ENCODE measurements around the gene PIAS4.

The PIAS4 gene

GRCh38 chr19:4080473-4080872 lies 72.9 kb downstream of the PIAS4 start:
- no peak for DNase-seq

GRCh38 chr19:4081441-4082129 lies 74.0 kb downstream of the PIAS4 start:
- DNase-seq, result peak; percentile 56

- DNase-seq, result no peak
Observed at GRCh38 chr19:4082172-4082571, 74.6 kb downstream of the PIAS4 start.

DNA sequence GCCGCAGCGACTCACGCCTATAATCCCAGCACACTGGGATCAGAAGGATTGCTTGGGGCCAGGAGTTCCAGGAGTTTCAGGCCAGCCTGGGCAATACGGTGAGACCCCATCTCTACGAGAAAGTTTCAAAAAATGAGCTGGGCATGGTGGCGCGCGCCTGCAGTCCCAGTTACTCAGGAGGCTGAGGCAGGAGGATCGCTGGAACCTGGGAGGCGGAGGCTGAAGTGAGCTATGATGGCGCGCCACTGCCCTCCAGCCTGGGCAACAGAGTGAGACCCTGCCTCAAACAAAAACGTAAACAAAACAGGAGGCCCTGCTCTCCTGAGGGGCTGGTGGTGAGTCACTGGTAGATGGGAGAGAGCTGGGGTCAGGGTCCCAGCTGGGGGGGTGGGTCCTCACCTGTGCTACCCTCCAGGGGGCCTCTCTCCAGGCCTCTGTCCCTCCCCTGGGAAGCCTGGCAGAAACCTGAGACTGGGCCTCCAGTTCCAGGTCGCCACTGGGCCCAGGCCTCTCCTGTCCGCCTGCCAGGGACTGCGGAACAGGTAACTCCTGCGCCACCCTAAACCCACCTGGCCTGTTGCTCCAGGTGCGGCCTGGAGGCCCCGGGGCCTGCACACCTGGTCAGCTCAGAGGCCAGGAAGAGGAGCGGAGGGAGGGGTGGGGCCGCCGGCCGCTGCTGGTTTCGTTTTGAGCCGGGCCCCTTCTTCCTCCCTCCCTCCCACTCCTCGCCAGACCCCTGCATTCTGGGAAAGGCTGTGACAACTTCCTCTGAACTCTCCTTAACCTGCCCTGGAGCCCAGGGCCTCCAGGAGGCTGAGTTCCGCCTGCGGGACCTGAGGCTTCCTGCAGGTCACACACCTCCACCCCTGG lies 76.4 kb downstream of the PIAS4 start:
- DNase-seq, result peak; percentile 84

GRCh38 chr19:4084547-4084877 lies 77.0 kb downstream of the PIAS4 start:
- DNase-seq, result no peak

GRCh38 chr19:4086411-4086867 lies 78.9 kb downstream of the PIAS4 start:
- DNase-seq, result no peak

GRCh38 chr19:4087787-4088679 lies 80.5 kb downstream of the PIAS4 start:
- DNase-seq, result no peak

- peak; percentile 92 for DNase-seq
Observed at GRCh38 chr19:4088975-4089374, 81.4 kb downstream of the PIAS4 start.
